Measurements from ENCODE around the gene C5orf47.
A peak's percentile ranks its signal among the peaks of the same experiment; 100 is the strongest.
"Not testable (repeated sequence)": the region's sequence is repeated elsewhere in the genome, so short reads cannot be mapped to it uniquely, and the experiment has no call there.

C5orf47 gene

GRCh38 chr5:173970878-173971650 is 17.9 kb upstream of the C5orf47 start:
- no peak for DNase-seq

DNA sequence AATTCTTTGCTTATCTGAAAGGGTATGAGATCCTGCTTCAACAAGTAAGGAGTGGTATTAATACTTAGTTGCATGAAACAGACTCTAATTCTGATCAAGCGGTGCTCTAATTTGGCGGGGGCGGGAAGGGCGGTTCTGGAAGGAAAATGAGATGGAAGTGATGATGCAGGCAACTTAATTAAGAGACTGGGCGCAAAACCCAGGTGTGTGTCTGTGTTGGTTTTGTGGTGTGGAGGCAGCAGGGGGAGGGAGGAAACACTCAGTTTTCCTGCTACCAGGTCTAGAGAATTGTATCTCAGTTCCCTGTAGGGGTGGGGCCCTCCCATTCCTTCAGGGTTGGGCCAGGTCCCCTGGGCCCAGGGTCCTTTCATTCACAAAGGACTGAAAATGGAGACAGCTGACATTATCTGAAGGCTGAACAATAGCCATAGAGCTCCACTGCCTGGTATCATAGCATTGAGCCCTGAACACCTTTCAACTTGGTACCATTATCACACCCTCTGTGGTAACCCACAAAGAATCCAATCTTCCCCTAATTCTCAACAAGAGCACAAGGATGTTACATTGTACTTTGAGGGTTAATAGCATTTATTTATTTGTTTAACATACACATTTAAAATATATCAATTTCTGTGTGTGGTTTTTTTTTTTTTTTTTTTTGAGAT is 17.2 kb upstream of the C5orf47 start:
- DNase-seq = no peak

GRCh38 chr5:173972607-173972924 is 16.4 kb upstream of the C5orf47 start:
- no peak for DNase-seq

GRCh38 chr5:173972925-173973615 is 15.9 kb upstream of the C5orf47 start:
- peak; percentile 77 for DNase-seq

DNA sequence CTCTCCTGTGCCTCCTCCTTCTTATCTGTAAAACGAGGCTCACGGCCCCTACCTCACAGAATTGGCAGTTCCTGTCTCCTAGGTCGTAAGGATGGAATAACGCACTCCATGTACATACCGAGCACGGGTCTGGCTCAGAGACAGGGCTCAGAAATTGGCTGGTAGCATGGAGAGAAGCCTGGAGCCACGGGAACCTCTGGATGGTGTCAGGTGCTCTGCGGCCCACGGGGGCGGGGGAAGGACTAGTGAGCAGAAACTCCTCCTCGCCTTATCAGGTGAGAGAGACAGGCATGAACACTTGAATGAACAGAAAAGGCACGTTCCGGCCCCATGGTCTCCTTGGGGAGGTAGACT is 15.4 kb upstream of the C5orf47 start:
- DNase-seq = no peak

DNA sequence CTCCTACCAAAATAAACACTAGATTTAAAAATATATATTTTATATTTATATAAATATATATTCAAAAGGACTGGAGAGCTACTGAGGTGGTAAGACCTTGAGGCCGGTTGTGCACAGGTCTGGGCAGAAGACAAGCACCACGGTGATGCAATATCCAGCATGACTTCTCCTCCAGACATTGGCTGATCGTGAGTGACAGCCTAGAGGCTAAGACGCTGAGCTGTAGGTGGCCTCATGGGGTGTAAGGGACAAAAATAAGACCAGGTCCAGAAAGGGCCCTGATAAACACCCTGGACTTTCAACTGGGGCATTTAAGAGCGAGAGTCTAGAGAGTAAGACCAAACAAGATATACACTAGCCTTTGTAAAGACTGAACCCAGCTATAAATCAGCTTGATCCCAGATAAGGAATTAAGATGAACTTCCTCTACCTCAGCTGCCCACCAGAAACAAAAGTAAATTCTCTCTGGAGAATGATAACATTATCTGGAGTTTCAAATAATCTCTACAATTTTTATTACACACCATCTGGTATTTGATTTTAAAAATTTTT is 14.2 kb upstream of the C5orf47 start:
- no peak for DNase-seq

- DNase-seq = no peak
These were observed 7.7 kb upstream of the C5orf47 start for GRCh38 chr5:173981185-173981761.

DNA sequence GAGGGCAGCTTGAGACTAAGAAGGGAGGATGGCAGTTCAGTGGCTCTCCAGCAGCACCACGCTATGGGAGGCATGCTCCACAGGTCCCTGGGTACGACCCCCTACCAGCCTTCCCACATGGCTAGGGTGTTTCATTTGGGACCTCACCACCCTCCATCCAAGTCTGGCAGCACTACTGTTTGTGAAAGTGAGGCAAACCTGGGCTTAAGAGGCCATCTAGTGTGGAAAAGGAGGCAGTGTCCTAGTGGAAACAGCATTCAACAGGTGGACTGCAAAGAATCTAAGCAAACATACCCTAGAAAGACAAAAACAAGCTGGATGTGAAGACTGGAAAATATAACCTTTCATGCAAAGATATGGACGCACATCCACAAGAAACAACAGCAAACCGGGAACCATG is 4.8 kb upstream of the C5orf47 start:
- DNase-seq = no peak

DNA sequence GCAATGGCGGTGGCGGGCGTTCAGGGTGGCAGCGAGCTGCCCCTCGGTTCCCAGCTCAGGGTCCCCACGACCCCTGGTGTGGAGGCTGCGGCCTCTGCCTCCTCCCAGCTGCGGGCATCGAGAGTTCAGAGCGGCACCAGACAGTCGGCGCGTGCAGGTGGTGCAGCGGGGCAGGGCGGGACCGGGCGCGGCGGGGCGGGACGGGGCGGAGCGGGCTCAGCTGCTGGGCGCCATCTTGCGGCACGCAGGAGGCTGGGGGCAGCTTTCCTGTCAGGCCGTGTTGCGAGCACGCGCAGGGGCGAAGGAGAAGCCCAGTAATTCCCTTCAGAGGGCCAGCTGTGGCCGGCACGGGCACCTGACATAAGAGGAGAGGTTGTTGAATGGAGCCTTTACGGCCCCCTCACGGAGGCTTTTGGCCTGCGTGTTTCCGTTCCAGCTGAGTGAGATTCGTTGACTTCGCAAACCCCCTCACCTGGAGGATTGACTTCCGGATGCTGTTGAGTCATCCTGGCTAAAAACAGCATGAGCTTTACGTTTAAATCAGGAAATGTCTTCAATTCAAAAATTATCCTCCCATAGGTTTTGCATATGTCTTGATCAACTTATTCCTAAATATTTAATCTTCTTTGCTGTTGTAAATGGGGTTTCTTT is 587 bp downstream of the C5orf47 start:
- DNase-seq = no peak

DNA sequence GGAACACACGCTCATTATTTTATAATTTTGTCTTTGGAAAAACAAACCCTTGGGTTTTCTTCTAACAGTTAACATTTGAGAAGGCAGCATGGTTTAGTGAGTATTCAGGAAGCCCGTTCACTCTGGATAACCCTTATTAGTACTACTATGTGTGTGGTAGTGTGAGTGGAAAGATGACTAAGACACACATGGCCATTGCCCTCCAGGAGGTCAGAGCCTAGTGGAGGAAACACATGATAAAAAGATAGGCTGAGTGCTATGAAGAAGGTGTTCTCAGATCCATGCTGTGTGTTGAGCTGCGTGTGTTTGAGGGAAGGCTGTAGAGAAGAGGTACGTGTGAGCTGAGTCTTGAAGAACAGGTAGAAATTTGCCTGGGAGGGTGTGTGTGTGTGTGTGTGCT is 8.4 kb downstream of the C5orf47 start:
- no peak for DNase-seq

GRCh38 chr5:173998531-173998930 is 9.6 kb downstream of the C5orf47 start:
- DNase-seq = no peak

- DNase-seq = no peak
These were observed 11.1 kb downstream of the C5orf47 start for GRCh38 chr5:174000076-174000475.

DNA sequence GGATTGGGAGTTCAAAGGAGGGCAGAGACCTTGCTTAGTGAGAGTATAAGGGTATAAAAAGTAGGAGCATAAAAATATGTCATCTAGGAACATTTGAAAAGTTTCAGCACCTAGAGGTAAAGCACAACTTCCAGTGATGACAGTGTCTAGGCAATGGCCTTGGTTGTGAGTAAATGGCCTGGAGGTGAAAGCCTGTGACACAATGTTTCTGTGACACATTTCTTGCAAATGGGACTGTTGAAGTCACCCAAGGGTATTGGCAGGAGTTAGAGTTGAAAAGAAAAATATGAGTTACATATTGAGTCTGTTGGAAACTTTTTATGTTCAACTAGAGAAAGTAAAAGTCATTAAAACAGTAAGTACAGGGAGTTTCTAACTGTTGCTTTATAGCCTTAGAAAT is 14.8 kb downstream of the C5orf47 start:
- DNase-seq = no peak

GRCh38 chr5:174008922-174009321 is 20.0 kb downstream of the C5orf47 start:
- DNase-seq = no peak

GRCh38 chr5:174010365-174010764 is 21.4 kb downstream of the C5orf47 start:
- no peak for DNase-seq

- DNase-seq = no peak
These were observed 22.5 kb downstream of the C5orf47 start for GRCh38 chr5:174011441-174011840.

DNA sequence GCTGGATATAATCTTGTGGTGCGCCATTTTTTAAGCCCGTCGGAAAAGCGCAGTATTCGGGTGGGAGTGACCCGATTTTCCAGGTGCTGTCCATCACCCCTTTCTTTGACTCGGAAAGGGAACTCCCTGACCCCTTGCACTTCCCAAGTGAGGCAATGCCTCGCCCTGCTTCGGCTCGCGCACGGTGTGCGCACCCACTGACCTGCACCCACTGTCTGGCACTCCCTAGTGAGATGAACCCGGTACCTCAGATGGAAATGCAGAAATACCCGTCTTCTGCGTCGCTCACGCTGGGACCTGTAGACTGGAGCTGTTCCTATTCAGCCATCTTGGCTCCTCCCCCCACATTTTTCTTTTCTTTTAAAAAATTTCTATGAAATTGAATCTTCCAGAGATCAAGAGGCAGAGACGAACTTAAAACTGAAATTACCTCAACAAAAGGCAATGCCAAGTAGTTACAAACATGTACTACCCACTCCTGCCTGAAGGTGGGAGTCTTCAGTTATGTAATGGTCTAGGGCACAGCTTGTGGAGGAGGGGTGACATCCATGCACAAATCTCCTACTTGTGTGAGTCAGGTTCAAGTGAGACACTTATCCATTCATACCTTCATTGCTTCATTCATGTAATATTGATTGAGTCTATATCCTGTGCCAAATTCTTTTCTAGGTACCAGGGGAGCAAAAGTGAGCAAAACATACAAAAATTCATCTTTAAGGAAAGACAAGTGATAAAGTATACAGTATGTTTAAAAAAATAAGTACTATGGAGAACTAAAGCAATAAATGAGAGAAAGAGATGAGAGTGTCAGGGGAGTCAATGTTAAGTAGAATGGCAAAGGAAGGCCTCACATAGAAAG is 31.3 kb downstream of the C5orf47 start:
- DNase-seq = not testable (repeated sequence)

- DNase-seq = no peak
These were observed 31.9 kb downstream of the C5orf47 start for GRCh38 chr5:174020928-174021304.

DNA sequence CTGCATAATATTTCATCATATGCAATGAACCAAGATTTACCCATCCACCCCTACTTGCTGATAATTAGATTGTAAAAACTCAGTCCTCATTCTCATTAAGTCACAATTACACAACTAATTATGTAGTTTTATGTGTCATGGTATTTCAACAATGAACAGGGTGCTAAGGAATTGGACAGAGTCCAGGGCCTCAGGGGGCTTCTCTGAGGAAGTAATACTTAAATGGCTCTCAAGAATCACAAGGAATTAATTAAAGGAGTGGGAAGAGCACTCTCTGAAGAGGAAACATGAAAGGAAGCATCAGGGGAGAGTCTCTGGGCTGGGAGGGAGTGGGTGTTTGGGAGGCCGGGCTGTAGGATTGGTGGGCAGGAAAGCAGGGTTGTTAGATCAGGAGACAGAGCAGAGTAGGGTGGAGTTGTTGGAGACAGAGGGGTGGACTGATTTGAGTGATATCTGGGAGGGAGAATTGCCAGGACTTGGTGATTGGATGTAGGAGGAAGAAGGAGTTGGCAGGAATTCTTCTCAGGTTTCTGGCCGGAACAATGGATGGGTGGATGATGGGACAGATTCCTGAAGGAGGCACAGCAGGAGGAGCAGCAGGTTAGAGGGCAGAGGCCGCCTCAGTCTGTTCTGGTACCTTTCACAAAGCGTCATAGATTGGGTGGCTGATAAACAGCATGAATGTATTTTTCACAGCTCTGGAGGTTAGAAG is 33.6 kb downstream of the C5orf47 start:
- no peak for DNase-seq

DNA sequence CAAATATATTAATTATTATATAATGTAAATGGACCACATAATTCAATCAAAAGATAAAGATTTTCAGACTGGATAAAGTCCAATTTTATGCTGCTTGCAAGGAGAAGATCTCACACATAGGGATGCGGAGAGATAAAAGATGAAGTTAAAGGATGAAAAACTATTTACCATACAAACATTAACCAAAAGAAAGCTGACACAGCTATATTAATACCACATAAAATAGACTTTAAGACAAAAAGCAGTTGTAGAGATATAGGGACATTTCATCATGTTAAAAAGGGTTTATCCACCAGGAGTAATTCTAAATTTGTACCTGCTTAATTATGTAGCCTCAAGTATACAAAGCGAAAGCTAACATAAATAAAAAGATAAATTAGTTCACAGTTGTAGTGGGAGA is 41.3 kb downstream of the C5orf47 start:
- no peak for DNase-seq

DNA sequence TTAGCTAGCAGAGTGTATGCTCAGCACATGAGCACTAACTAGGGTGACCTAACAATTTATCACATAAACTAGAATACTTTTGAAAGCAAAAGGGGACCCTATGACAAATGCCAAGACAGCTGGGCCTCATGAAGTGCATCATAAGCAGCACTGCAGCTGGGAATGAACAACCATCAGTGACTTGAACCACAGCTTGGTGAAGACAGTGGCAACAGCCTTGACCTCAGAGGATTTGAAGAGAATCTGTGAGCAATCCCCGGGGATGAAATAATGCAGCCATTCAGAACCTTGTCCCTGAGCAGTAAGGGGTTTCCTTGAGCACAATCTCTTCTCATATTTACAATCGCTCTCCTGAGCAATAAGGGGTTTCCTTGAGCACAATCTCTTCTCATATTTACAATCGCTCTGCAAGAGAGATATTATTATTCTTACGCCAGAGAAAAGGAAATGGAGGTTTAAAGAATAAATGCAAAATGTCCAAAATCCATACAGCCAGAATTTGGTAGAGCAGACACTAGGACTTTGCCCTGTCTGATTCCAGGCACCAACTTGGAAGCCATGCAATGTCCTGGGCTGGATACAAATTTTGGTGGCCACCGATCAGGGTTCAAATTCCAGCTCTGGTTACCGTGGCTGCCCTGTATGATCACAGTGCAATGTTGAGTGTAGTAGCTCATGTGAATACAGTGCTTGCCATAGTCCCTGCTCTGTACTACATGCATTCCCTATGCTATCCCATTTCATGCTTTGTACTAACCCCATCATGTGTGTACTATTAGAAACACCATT is 55.7 kb downstream of the C5orf47 start:
- no peak for DNase-seq
